MG63 (cell line): Measurements from ENCODE around the gene MIPOL1. TPM values are rescaled to one million over a fixed set of nuclear protein-coding genes. Genes with fewer than 3 reads are reported as not detected.
"Not testable (repeated sequence)": the region's sequence is repeated elsewhere in the genome, so short reads cannot be mapped to it uniquely, and the experiment has no call there.

Source experiments
- DNase-seq: peaks from one replicate; pipeline ENCODE4 v3.0.0-alpha.2; 2020
- H3K27me3 ChIP-seq: fragments of 250-450 bp; sonication (Bioruptor Pico); 2 replicates; pipeline ENCODE4 v1.5.1; 2020; ENCODE audit warnings: mild to moderate bottlenecking, moderate library complexity
- H3K36me3 ChIP-seq: fragments of 250-450 bp; sonication (Bioruptor Pico); 2 replicates; pipeline ENCODE4 v1.5.1; 2020; ENCODE audit warnings: mild to moderate bottlenecking, moderate library complexity
- H3K4me3 ChIP-seq: fragments of 250-450 bp; sonication (Bioruptor Pico); 2 replicates; pipeline ENCODE4 v1.5.1; 2020; ENCODE audit warnings: mild to moderate bottlenecking, moderate library complexity
- H3K9me3 ChIP-seq: fragments of 250-450 bp; sonication (Bioruptor Pico); 2 replicates; pipeline ENCODE4 v1.5.1; 2020; ENCODE audit warnings: mild to moderate bottlenecking, moderate library complexity
- total RNA-seq: library from RNA; depleted of rRNA; stranded (reverse); fragments of >200 nt; shearing (Covaris generic); gene quantifications from 2 replicates; pipeline ENCODE4 v1.2.3, GENCODE V29; 2014; ENCODE audit warnings: low replicate concordance

The MIPOL1 gene
- total RNA-seq, 1 experiment from 2014 or later = 6.0 TPM

- not testable (repeated sequence) for H3K4me3 ChIP-seq, H3K9me3 ChIP-seq, DNase-seq, H3K27me3 ChIP-seq, H3K36me3 ChIP-seq
Measured at GRCh38 chr14:37180886-37181285, 16.9 kb upstream of the MIPOL1 start.

GRCh38 chr14:37181441-37181840, 16.3 kb upstream of the MIPOL1 start:
- Histone ChIP-seq H3K4me3 (no peak overlapping the region), H3K36me3 (no peaks in the 10 kb centered on the region)
- no peak for DNase-seq

GRCh38 chr14:37184520-37184919, 13.2 kb upstream of the MIPOL1 start:
- not testable (repeated sequence) for H3K27me3 ChIP-seq, H3K4me3 ChIP-seq, DNase-seq, H3K36me3 ChIP-seq, H3K9me3 ChIP-seq

More at GRCh38 chr14:37181441-37181840, 16.3 kb upstream of the MIPOL1 start:
- Histone ChIP-seq H3K9me3 (no peaks in the 10 kb centered on the region), H3K27me3 (no peaks in the 10 kb centered on the region)

- Histone ChIP-seq H3K9me3 (no peaks in the 10 kb centered on the region), H3K4me3 (no peak overlapping the region), H3K27me3 (no peaks in the 10 kb centered on the region), H3K36me3 (no peaks in the 10 kb centered on the region)
- no peak for DNase-seq
Measured at GRCh38 chr14:37185670-37186069, 12.1 kb upstream of the MIPOL1 start.

- no peak for DNase-seq
- no peaks in the 10 kb centered on the region for H3K9me3 ChIP-seq
- H3K27me3 ChIP-seq = no peaks in the 10 kb centered on the region
- H3K4me3 ChIP-seq = no peak overlapping the region
- H3K36me3 ChIP-seq = no peaks in the 10 kb centered on the region
Measured at GRCh38 chr14:37186865-37187264, 10.9 kb upstream of the MIPOL1 start.

- H3K4me3 ChIP-seq = no peak overlapping the region
- H3K9me3 ChIP-seq = no peaks in the 10 kb centered on the region
- no peaks in the 10 kb centered on the region for H3K36me3 ChIP-seq
- DNase-seq = no peak
- H3K27me3 ChIP-seq = no peaks in the 10 kb centered on the region
Measured at GRCh38 chr14:37187294-37187693, 10.4 kb upstream of the MIPOL1 start.

GRCh38 chr14:37187840-37188577, 9.7 kb upstream of the MIPOL1 start:
- H3K27me3 ChIP-seq, DNase-seq, H3K4me3 ChIP-seq, H3K9me3 ChIP-seq, H3K36me3 ChIP-seq: not testable (repeated sequence)

- not testable (repeated sequence) for DNase-seq, H3K27me3 ChIP-seq, H3K36me3 ChIP-seq, H3K9me3 ChIP-seq, H3K4me3 ChIP-seq
Measured at GRCh38 chr14:37189733-37190132, 8.0 kb upstream of the MIPOL1 start.

GRCh38 chr14:37194698-37195097, 3.0 kb upstream of the MIPOL1 start:
- no peaks in the 10 kb centered on the region for H3K36me3 ChIP-seq
- no peak for DNase-seq

GRCh38 chr14:37195327-37195726, 2.4 kb upstream of the MIPOL1 start:
- Histone ChIP-seq H3K9me3 (no peaks in the 10 kb centered on the region), H3K4me3 (no peak overlapping the region), H3K27me3 (no peaks in the 10 kb centered on the region), H3K36me3 (no peaks in the 10 kb centered on the region)
- no peak for DNase-seq

More at GRCh38 chr14:37194698-37195097, 3.0 kb upstream of the MIPOL1 start:
- H3K4me3 ChIP-seq = no peak overlapping the region
- no peaks in the 10 kb centered on the region for H3K9me3 ChIP-seq
- H3K27me3 ChIP-seq = no peaks in the 10 kb centered on the region

GRCh38 chr14:37196604-37197420, 925 bp upstream of the MIPOL1 start:
- DNase-seq = no peak
- Histone ChIP-seq H3K36me3 (no peaks in the 10 kb centered on the region), H3K9me3 (no peaks in the 10 kb centered on the region), H3K4me3 (peak overlapping the region; percentile 67), H3K27me3 (no peaks in the 10 kb centered on the region)

- Histone ChIP-seq H3K27me3 (no peaks in the 10 kb centered on the region), H3K36me3 (no peaks in the 10 kb centered on the region), H3K4me3 (peak overlapping the region; percentile 67), H3K9me3 (no peaks in the 10 kb centered on the region)
- no peak for DNase-seq
Measured at GRCh38 chr14:37198273-37198598, 499 bp downstream of the MIPOL1 start.

GRCh38 chr14:37198907-37199306, 1.2 kb downstream of the MIPOL1 start:
- no peak for DNase-seq
- Histone ChIP-seq H3K9me3 (no peaks in the 10 kb centered on the region), H3K4me3 (peak overlapping the region; percentile 67), H3K27me3 (no peaks in the 10 kb centered on the region), H3K36me3 (no peaks in the 10 kb centered on the region)

GRCh38 chr14:37201724-37202123, 4.0 kb downstream of the MIPOL1 start:
- Histone ChIP-seq H3K27me3 (no peaks in the 10 kb centered on the region), H3K9me3 (peaks cover 7% of the 10 kb centered on the region), H3K36me3 (no peaks in the 10 kb centered on the region), H3K4me3 (no peak overlapping the region)
- DNase-seq = no peak

GRCh38 chr14:37202265-37202664, 4.5 kb downstream of the MIPOL1 start:
- no peaks in the 10 kb centered on the region for H3K27me3 ChIP-seq
- H3K4me3 ChIP-seq = no peak overlapping the region
- peaks cover 7% of the 10 kb centered on the region for H3K9me3 ChIP-seq
- no peaks in the 10 kb centered on the region for H3K36me3 ChIP-seq
- no peak for DNase-seq

- no peak for DNase-seq
- no peak overlapping the region for H3K4me3 ChIP-seq
- no peaks in the 10 kb centered on the region for H3K36me3 ChIP-seq
- H3K9me3 ChIP-seq = peaks cover 7% of the 10 kb centered on the region
- H3K27me3 ChIP-seq = no peaks in the 10 kb centered on the region
Measured at GRCh38 chr14:37202812-37203211, 5.1 kb downstream of the MIPOL1 start.

- no peak overlapping the region for H3K4me3 ChIP-seq
- peaks cover 7% of the 10 kb centered on the region for H3K9me3 ChIP-seq
- no peaks in the 10 kb centered on the region for H3K27me3 ChIP-seq
- H3K36me3 ChIP-seq = no peaks in the 10 kb centered on the region
- no peak for DNase-seq
Measured at GRCh38 chr14:37203423-37203822, 5.7 kb downstream of the MIPOL1 start.
